B cell (primary cell): ENCODE measurements around the gene IL12RB1.

Source experiments
- EZH2 ChIP-seq: IDR thresholded peaks from 2 replicates; pipeline ENCODE4 v1.6.1; 2012; ENCODE audit warnings: borderline replicate concordance, low read depth, mild to moderate bottlenecking, moderate library complexity, low read length; ENCODE audit not compliant: insufficient read depth, poor library complexity, severe bottlenecking
- TF ChIP-seq, protein P1 (sequence below): fragments of 200-600 bp; IDR thresholded peaks from one replicate; pipeline ENCODE4 v1.8.0; 2022; ENCODE audit warnings: antibody characterized with exemption, mild to moderate bottlenecking

DNA sequence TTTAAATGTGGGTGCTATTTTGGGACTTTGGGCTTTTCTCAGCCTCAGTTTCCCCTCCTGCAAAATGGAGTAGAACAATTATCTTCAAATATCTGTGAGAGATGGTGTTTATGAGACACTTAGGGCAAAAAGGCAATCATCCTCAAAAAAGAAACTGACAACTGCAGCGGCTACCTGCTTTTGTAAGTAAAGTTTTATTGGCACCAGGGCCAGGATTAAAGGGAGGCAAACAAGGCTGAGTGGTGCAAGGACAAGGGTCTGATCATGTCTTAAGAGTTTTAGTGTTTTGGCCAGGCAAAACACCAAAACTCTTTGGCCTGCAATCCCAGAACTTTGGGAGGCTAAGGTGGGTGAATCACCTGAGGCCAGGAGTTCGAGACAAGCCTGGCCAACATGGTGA, 9.5 kb upstream of the IL12RB1 start:
- TF ChIP-seq, protein P1, sequence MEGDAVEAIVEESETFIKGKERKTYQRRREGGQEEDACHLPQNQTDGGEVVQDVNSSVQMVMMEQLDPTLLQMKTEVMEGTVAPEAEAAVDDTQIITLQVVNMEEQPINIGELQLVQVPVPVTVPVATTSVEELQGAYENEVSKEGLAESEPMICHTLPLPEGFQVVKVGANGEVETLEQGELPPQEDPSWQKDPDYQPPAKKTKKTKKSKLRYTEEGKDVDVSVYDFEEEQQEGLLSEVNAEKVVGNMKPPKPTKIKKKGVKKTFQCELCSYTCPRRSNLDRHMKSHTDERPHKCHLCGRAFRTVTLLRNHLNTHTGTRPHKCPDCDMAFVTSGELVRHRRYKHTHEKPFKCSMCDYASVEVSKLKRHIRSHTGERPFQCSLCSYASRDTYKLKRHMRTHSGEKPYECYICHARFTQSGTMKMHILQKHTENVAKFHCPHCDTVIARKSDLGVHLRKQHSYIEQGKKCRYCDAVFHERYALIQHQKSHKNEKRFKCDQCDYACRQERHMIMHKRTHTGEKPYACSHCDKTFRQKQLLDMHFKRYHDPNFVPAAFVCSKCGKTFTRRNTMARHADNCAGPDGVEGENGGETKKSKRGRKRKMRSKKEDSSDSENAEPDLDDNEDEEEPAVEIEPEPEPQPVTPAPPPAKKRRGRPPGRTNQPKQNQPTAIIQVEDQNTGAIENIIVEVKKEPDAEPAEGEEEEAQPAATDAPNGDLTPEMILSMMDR = no peak
- no peak for TF ChIP-seq EZH2
